Psoas muscle (tissue), 8 donors: ENCODE measurements around the gene PPM1D. TPM values are rescaled to one million over a fixed set of nuclear protein-coding genes. Genes with fewer than 3 reads are reported as not detected.

Experiments
- ATAC-seq, 4 donors: fragments of 200-7000 bp; cut with Tn5 transposase; one replicate each; pipeline ENCODE4 v1.9.1; 2020; ENCODE audit warnings: moderate library complexity in 3 of 4, mild to moderate bottlenecking in 2 of 4
- DNase-seq, 2 donors: peaks; one replicate each; pipeline ENCODE4 v3.0.0-alpha.2; 2020
- H3K27ac ChIP-seq: fragments of 200-600 bp; one replicate; pipeline ENCODE4 v1.8.0; 2022
- H3K27me3 ChIP-seq, 3 donors: fragments of 200-600 bp in 1 of 3; one replicate each; pipeline versions ENCODE4 v1.6.1 to v1.8.0; 2013 to 2022; ENCODE audit warnings: low read length in 2 of 3, mild to moderate bottlenecking in 2 of 3, moderate library complexity in 1 of 3; ENCODE audit not compliant: insufficient read depth in 3 of 3
- H3K36me3 ChIP-seq, 2 donors: fragments of 200-600 bp in 1 of 2; one replicate each; pipeline versions ENCODE4 v1.6.1 to v1.8.0; 2013 to 2022; ENCODE audit warnings: low read depth in 1 of 2, mild to moderate bottlenecking in 1 of 2, moderate library complexity in 1 of 2; ENCODE audit not compliant: insufficient read depth in 1 of 2
- H3K4me1 ChIP-seq: fragments of 200-600 bp; one replicate; pipeline ENCODE4 v1.8.0; 2022
- H3K4me3 ChIP-seq: fragments of 200-600 bp; one replicate; pipeline ENCODE4 v1.8.0; 2022; ENCODE audit warnings: mild to moderate bottlenecking
- H3K9me3 ChIP-seq: fragments of 200-600 bp; one replicate; pipeline ENCODE4 v1.8.0; 2022
- CTCF ChIP-seq: fragments of 200-600 bp; IDR thresholded peaks from one replicate; pipeline ENCODE4 v1.8.0; 2022; ENCODE audit warnings: antibody characterized with exemption
- WGBS, 3 donors: extraction: QIAGEN DNeasy Blood & Tissue Kit; methylation state at CpG; one replicate each; pipeline versions ENCODE4 v1.1.6 to v1.1.7; 2013; 5-methylcytosine and 5-hydroxymethylcytosine counted together
- intact Hi-C, 2 donors: fragments of 100-400 bp; cut with DNase I; formaldehyde crosslinking; loops; one replicate each; pipeline versions ENCODE4 v1.11.0 to v1.14.2; 2022
- polyA plus RNA-seq, 3 donors: library from polyadenylated mRNA; stranded (reverse); fragments of 200-250 nt; gene quantifications; one replicate each; pipeline ENCODE4 v1.2.3, GENCODE V29; 2013
- total RNA-seq, 4 donors: library from RNA; stranded (reverse); fragmentation: NEBNext Ultra II Directional in 2 of 4; extraction: Animal tissue kit (Norgen Biotek cat#: 25700) in 2 of 4; gene quantifications; one replicate each; pipeline versions ENCODE4 v1.2.1 to v1.2.4, GENCODE V29; 2021 to 2023
- donor health status: healthy with polysubstance abuse.
- donor health status: DM: no; HTN: no; CAD: no; lungs with moderate emphysema.
- donor health status: Bipolar disorder and iron deficiency.
- donor health status: healthy.
- donor health status: DM: yes; HTN: yes; CAD: no.
- donor health status: DM: no; HTN: no; CAD: no.
- donor health status: DM: no; HTN: no; CAD: no.
- donor health status: DM: yes; HTN: yes; CAD: no.

Gene PPM1D
- total and polyA plus RNA-seq, 7 donors = 2.8 to 10.5 (median 7.0) TPM

- no peaks in the 10 kb centered on the region for H3K36me3 ChIP-seq
- no peaks in the 10 kb centered on the region for H3K9me3 ChIP-seq
- no peaks in the 10 kb centered on the region for H3K27me3 ChIP-seq
- H3K27ac ChIP-seq = no peak overlapping the region
- TF ChIP-seq CTCF = no peak
- ATAC-seq (no peak), DNase-seq (no peak)
- 94 to 97% (median 94%) methylated on average over 7 of the region's 7 CpGs for WGBS, 3 donors
- intact Hi-C loops = no loop called here
- H3K4me1 ChIP-seq = peaks cover 6% of the 10 kb centered on the region
- no peak overlapping the region for H3K4me3 ChIP-seq
Observed at GRCh38 chr17:60598001-60598736, 1.8 kb upstream of the PPM1D start.

GRCh38 chr17:60599220-60599619 is 773 bp upstream of the PPM1D start:
- peaks cover 15% of the 10 kb centered on the region for H3K4me1 ChIP-seq
- ATAC-seq (no peak), DNase-seq (no peak)
- 1 to 2% (median 2%) methylated on average over 17 of the region's 17 CpGs for WGBS, 3 donors
- H3K4me3 ChIP-seq = peak overlapping the region; percentile 97
- intact Hi-C loops = no loop called here
- TF ChIP-seq CTCF = no peak
- H3K27me3 ChIP-seq = no peaks in the 10 kb centered on the region
- peak overlapping the region; percentile 95 for H3K27ac ChIP-seq
- H3K36me3 ChIP-seq = no peaks in the 10 kb centered on the region
- no peaks in the 10 kb centered on the region for H3K9me3 ChIP-seq

- ATAC-seq = peak; percentile 26 to 64 (median 54)
Observed at GRCh38 chr17:60600490-60601446, 775 bp downstream of the PPM1D start.

More at GRCh38 chr17:60600490-60601446, 775 bp downstream of the PPM1D start:
- 0% methylated on average over 56 to 69 of the region's 69 CpGs for WGBS, 3 donors
- peaks cover 29% of the 10 kb centered on the region for H3K4me1 ChIP-seq
- H3K36me3 ChIP-seq = no peaks in the 10 kb centered on the region
- H3K27me3 ChIP-seq = no peaks in the 10 kb centered on the region
- H3K27ac ChIP-seq = peak overlapping the region; percentile 95
- peak overlapping the region; percentile 97 for H3K4me3 ChIP-seq
- DNase-seq = peak; percentile 68 to 71
- no peaks in the 10 kb centered on the region for H3K9me3 ChIP-seq
- peak; percentile 78 for TF ChIP-seq CTCF
- intact Hi-C loops = loop anchor here (2.0 to 5.0 kb wide), 3 partner anchors 36 to 73 kb away; partner anchors contain the start of gene APPBP2 (in 1 of the 2)
